DOHH2 (cell line): ENCODE measurements around the gene ANK3.

Source experiments
- H3F3A ChIP-seq: fragments of 200-600 bp; sonication (generic), shearing (Covaris generic); 2 replicates; pipeline ENCODE4 v1.6.0; 2016; ENCODE audit warnings: antibody characterized with exemption, mild to moderate bottlenecking; ENCODE audit not compliant: control insufficient read depth, insufficient read depth
- H3K27ac ChIP-seq: fragments of 200-600 bp; sonication (generic); 2 replicates; pipeline ENCODE4 v1.5.1; 2014; ENCODE audit warnings: low read depth, mild to moderate bottlenecking, low read length, moderate library complexity
- H3K27me3 ChIP-seq: fragments of 200-600 bp; sonication (generic); 2 replicates; pipeline ENCODE4 v1.6.1; 2014; ENCODE audit warnings: mild to moderate bottlenecking, low read length, mixed read lengths; ENCODE audit not compliant: control insufficient read depth
- H3K36me3 ChIP-seq: fragments of 200-600 bp; sonication (generic); 2 replicates; pipeline ENCODE4 v1.6.1; 2014; ENCODE audit warnings: mild to moderate bottlenecking, low read length, moderate library complexity, mixed read lengths; ENCODE audit not compliant: control insufficient read depth
- H3K4me1 ChIP-seq: fragments of 200-600 bp; sonication (generic); 2 replicates; pipeline ENCODE4 v1.6.1; 2014; ENCODE audit warnings: mild to moderate bottlenecking, low read length, mixed read lengths; ENCODE audit not compliant: control insufficient read depth
- H3K4me2 ChIP-seq: fragments of 200-600 bp; sonication (generic); 2 replicates; pipeline ENCODE4 v1.6.0; 2014; ENCODE audit warnings: mild to moderate bottlenecking, low read length, moderate library complexity
- H3K4me3 ChIP-seq: fragments of 200-600 bp; sonication (generic); 2 replicates; pipeline ENCODE4 v1.5.1; 2014; ENCODE audit warnings: mild to moderate bottlenecking, low read length, mixed read lengths
- H3K79me2 ChIP-seq: fragments of 200-600 bp; sonication (generic); 2 replicates; pipeline ENCODE4 v1.6.1; 2014; ENCODE audit warnings: mild to moderate bottlenecking, low read length, mixed read lengths; ENCODE audit not compliant: control insufficient read depth
- H3K9me2 ChIP-seq: fragments of 200-600 bp; sonication (generic); replicated peaks from 2 replicates; pipeline ENCODE4 v1.6.1; 2014; ENCODE audit warnings: mild to moderate bottlenecking, low read length, mixed read lengths; ENCODE audit not compliant: control insufficient read depth
- H3K9me3 ChIP-seq: fragments of 200-600 bp; sonication (generic); 2 replicates; pipeline ENCODE4 v1.6.1; 2014; ENCODE audit warnings: antibody characterized with exemption, low read length, mixed read lengths; ENCODE audit not compliant: control insufficient read depth, insufficient read depth
- H4K20me1 ChIP-seq: fragments of 200-600 bp; sonication (generic); 2 replicates; pipeline ENCODE4 v1.6.0; 2014; ENCODE audit warnings: low read depth, mild to moderate bottlenecking, antibody characterized with exemption, low read length, moderate library complexity; ENCODE audit not compliant: control insufficient read depth, insufficient read depth
- CTCF ChIP-seq: fragments of 200-600 bp; sonication (generic); IDR thresholded peaks from one replicate; pipeline ENCODE4 v1.5.1; 2014; ENCODE audit warnings: antibody characterized with exemption, mild to moderate bottlenecking, low read depth, low read length; ENCODE audit not compliant: poor library complexity, severe bottlenecking
- EZH2phosphoT487 ChIP-seq: fragments of 200-600 bp; sonication (generic); IDR thresholded peaks from 2 replicates; pipeline ENCODE4 v1.6.1; 2017; ENCODE audit warnings: borderline replicate concordance, mild to moderate bottlenecking, antibody characterized with exemption, low read length, moderate library complexity, mixed read lengths

Gene ANK3

GRCh38 chr10:60186315-60187071, 203.2 kb downstream of the ANK3 start:
- Histone ChIP-seq H3K9me3 (no peaks in the 10 kb centered on the region), H3K9me2 (no peaks in the 10 kb centered on the region), H3K27ac (no peak overlapping the region), H4K20me1 (no peaks in the 10 kb centered on the region), H3K27me3 (no peaks in the 10 kb centered on the region), H3K4me3 (no peak overlapping the region), H3K36me3 (peaks cover 86% of the 10 kb centered on the region), H3K4me2 (no peak overlapping the region), H3K79me2 (no peaks in the 10 kb centered on the region), H3K4me1 (no peaks in the 10 kb centered on the region), H3F3A (no peaks in the 10 kb centered on the region)
- no peak for TF ChIP-seq EZH2phosphoT487

GRCh38 chr10:60185421-60185820, 204.3 kb downstream of the ANK3 start:
- Histone ChIP-seq H3K4me1 (no peaks in the 10 kb centered on the region), H3K4me3 (no peak overlapping the region), H3K27ac (no peak overlapping the region), H3K79me2 (no peaks in the 10 kb centered on the region), H3F3A (no peaks in the 10 kb centered on the region), H4K20me1 (no peaks in the 10 kb centered on the region), H3K9me3 (no peaks in the 10 kb centered on the region), H3K36me3 (peaks cover 85% of the 10 kb centered on the region), H3K27me3 (no peaks in the 10 kb centered on the region), H3K9me2 (no peaks in the 10 kb centered on the region), H3K4me2 (no peak overlapping the region)
- no peak for TF ChIP-seq EZH2phosphoT487
- TF ChIP-seq CTCF, result no peak

- H3K27me3 ChIP-seq, result no peaks in the 10 kb centered on the region
- H3K9me2 ChIP-seq, result no peaks in the 10 kb centered on the region
- H3F3A ChIP-seq, result no peaks in the 10 kb centered on the region
- no peak for TF ChIP-seq CTCF
- TF ChIP-seq EZH2phosphoT487, result no peak
- H3K4me1 ChIP-seq, result no peaks in the 10 kb centered on the region
- H3K27ac ChIP-seq, result no peak overlapping the region
- H3K9me3 ChIP-seq, result no peaks in the 10 kb centered on the region
- peaks cover 79% of the 10 kb centered on the region for H3K36me3 ChIP-seq
- H3K4me3 ChIP-seq, result no peak overlapping the region
- H4K20me1 ChIP-seq, result no peaks in the 10 kb centered on the region
- H3K79me2 ChIP-seq, result no peaks in the 10 kb centered on the region
- no peak overlapping the region for H3K4me2 ChIP-seq
These were observed 207.0 kb downstream of the ANK3 start for GRCh38 chr10:60182691-60183090.

- no peaks in the 10 kb centered on the region for H3K27me3 ChIP-seq
- TF ChIP-seq EZH2phosphoT487, result no peak
- no peak for TF ChIP-seq CTCF
- H3F3A ChIP-seq, result no peaks in the 10 kb centered on the region
- H4K20me1 ChIP-seq, result no peaks in the 10 kb centered on the region
- H3K4me2 ChIP-seq, result no peak overlapping the region
- no peaks in the 10 kb centered on the region for H3K9me3 ChIP-seq
- no peak overlapping the region for H3K27ac ChIP-seq
- H3K36me3 ChIP-seq, result peaks cover 70% of the 10 kb centered on the region
- no peaks in the 10 kb centered on the region for H3K79me2 ChIP-seq
- H3K4me1 ChIP-seq, result no peaks in the 10 kb centered on the region
- no peak overlapping the region for H3K4me3 ChIP-seq
- no peaks in the 10 kb centered on the region for H3K9me2 ChIP-seq
These were observed 212.8 kb downstream of the ANK3 start for GRCh38 chr10:60176925-60177324.
